Liver (tissue), 9 donors: ENCODE data around the gene GRAMD4. TPM values are rescaled to one million over a fixed set of nuclear protein-coding genes. Genes with fewer than 3 reads are reported as not detected.

Experiments
- DNase-seq: peaks from one replicate; pipeline ENCODE4 v3.0.0-alpha.2; 2017; ENCODE audit warnings: low spot score
- H3K27ac ChIP-seq, 2 donors: one replicate each; pipeline ENCODE4 v1.7.0; 2013; ENCODE audit warnings: inconsistent platforms in 2 of 2, low read length in 2 of 2, control low read depth in 1 of 2, low read depth in 1 of 2, mild to moderate bottlenecking in 1 of 2
- H3K27me3 ChIP-seq, 4 donors: one replicate each; pipeline versions ENCODE4 v1.6.1 to v1.7.0; 2013; ENCODE audit warnings: low read length in 3 of 4, inconsistent platforms in 1 of 4, mild to moderate bottlenecking in 1 of 4, moderate library complexity in 1 of 4; ENCODE audit not compliant: control insufficient read depth in 4 of 4, insufficient read depth in 4 of 4
- H3K36me3 ChIP-seq, 4 donors: one replicate each; pipeline versions ENCODE4 v1.6.1 to v1.7.0; 2013; ENCODE audit warnings: low read length in 3 of 4, mild to moderate bottlenecking in 3 of 4, low read depth in 1 of 4, moderate library complexity in 1 of 4; ENCODE audit not compliant: control insufficient read depth in 4 of 4, insufficient read depth in 3 of 4
- H3K4me1 ChIP-seq, 4 donors: one replicate each; pipeline versions ENCODE4 v1.6.1 to v1.7.0; 2013; ENCODE audit warnings: low read length in 3 of 4, mild to moderate bottlenecking in 3 of 4, moderate library complexity in 1 of 4; ENCODE audit not compliant: control insufficient read depth in 4 of 4, insufficient read depth in 4 of 4
- H3K4me3 ChIP-seq, 3 donors: one replicate each; pipeline versions ENCODE4 v1.6.1 to v1.7.0; 2013; ENCODE audit warnings: low read length in 3 of 3, control low read depth in 1 of 3, low read depth in 1 of 3, mild to moderate bottlenecking in 1 of 3
- H3K9ac ChIP-seq, 2 donors: one replicate each; pipeline ENCODE4 v1.7.0; 2013; ENCODE audit warnings: low read length in 2 of 2, mild to moderate bottlenecking in 2 of 2, moderate library complexity in 2 of 2, control low read depth in 1 of 2, low read depth in 1 of 2
- H3K9me3 ChIP-seq, 4 donors: one replicate each; pipeline versions ENCODE4 v1.6.1 to v1.7.0; 2013; ENCODE audit warnings: low read length in 3 of 4; ENCODE audit not compliant: control insufficient read depth in 4 of 4
- EGR1 ChIP-seq, 2 donors: IDR thresholded peaks; 2 replicates each; pipeline ENCODE4 v1.6.1; 2016 to 2018; ENCODE audit warnings: antibody characterized with exemption in 2 of 2, low read depth in 2 of 2
- FOXA1 ChIP-seq: IDR thresholded peaks from 2 replicates; pipeline ENCODE4 v1.6.1; 2016; ENCODE audit warnings: antibody characterized with exemption
- FOXA2 ChIP-seq: IDR thresholded peaks from 2 replicates; pipeline ENCODE4 v1.6.1; 2016; ENCODE audit warnings: antibody characterized with exemption
- GABPA ChIP-seq, 2 donors: IDR thresholded peaks in 1 of 2; conservative IDR thresholded peaks in 1 of 2; 2 replicates each; pipeline ENCODE4 v1.6.1; 2016; ENCODE audit warnings: antibody characterized with exemption in 2 of 2, mild to moderate bottlenecking in 1 of 2, moderate library complexity in 1 of 2
- HNF4A ChIP-seq, 2 donors: conservative IDR thresholded peaks; 2 replicates each; pipeline ENCODE4 v1.6.1; 2016; ENCODE audit warnings: antibody characterized with exemption in 2 of 2, mild to moderate bottlenecking in 2 of 2
- HNF4G ChIP-seq: IDR thresholded peaks from 2 replicates; pipeline ENCODE4 v1.6.1; 2016; ENCODE audit warnings: antibody characterized with exemption
- JUND ChIP-seq, 2 donors: IDR thresholded peaks; 2 replicates each; pipeline ENCODE4 v1.6.1; 2016; ENCODE audit warnings: antibody characterized with exemption in 2 of 2
- NR2F2 ChIP-seq: IDR thresholded peaks from 2 replicates; pipeline ENCODE4 v1.6.1; 2016; ENCODE audit warnings: antibody characterized with exemption
- RAD21 ChIP-seq, 2 donors: IDR thresholded peaks; 2 replicates each; pipeline ENCODE4 v1.6.1; 2016; ENCODE audit warnings: antibody characterized with exemption in 2 of 2, mild to moderate bottlenecking in 2 of 2
- RXRA ChIP-seq, 2 donors: IDR thresholded peaks; 2 replicates each; pipeline ENCODE4 v1.6.1; 2017 to 2018; ENCODE audit warnings: antibody characterized with exemption in 2 of 2, mild to moderate bottlenecking in 1 of 2
- SP1 ChIP-seq: IDR thresholded peaks from 2 replicates; pipeline ENCODE4 v1.6.1; 2018; ENCODE audit warnings: antibody characterized with exemption, mild to moderate bottlenecking
- TAF1 ChIP-seq: conservative IDR thresholded peaks from 2 replicates; pipeline ENCODE4 v1.6.1; 2016; ENCODE audit warnings: antibody characterized with exemption, mild to moderate bottlenecking
- YY1 ChIP-seq: IDR thresholded peaks from 2 replicates; pipeline ENCODE4 v1.6.1; 2016; ENCODE audit warnings: antibody characterized with exemption, mild to moderate bottlenecking
- WGBS: extraction: QIAGEN DNeasy Blood & Tissue Kit; methylation state at CpG from one replicate; pipeline ENCODE4 v1.1.7; 2013; 5-methylcytosine and 5-hydroxymethylcytosine counted together
- polyA plus RNA-seq, 2 donors: library from polyadenylated mRNA; stranded (reverse) in 1 of 2; unstranded in 1 of 2; fragments of 200-250 nt in 1 of 2; fragments of >200 nt in 1 of 2; fragmentation: Nextera tagmentation in 1 of 2; extraction: Ambion mirVana in 1 of 2; gene quantifications; one replicate each; pipeline versions ENCODE4 v1.2.1 to v1.2.3, GENCODE V29; 2013 to 2015
- total RNA-seq, 2 donors: library from RNA; depleted of rRNA; stranded (reverse); fragments of >200 nt; gene quantifications; one replicate each; pipeline ENCODE4 v1.2.3, GENCODE V29; 2014
- TF ChIP-seq, protein P1 (sequence below): IDR thresholded peaks from 2 replicates; pipeline ENCODE4 v1.6.1; 2016; ENCODE audit warnings: antibody characterized with exemption
- TF ChIP-seq, protein P2 (sequence below): fragments of 150-350 bp; IDR thresholded peaks from 2 replicates; pipeline ENCODE4 v1.5.1; 2017; ENCODE audit warnings: improper control_type of control experiment, low read depth, low read length; ENCODE audit not compliant: missing input control
- TF ChIP-seq, protein P3 (sequence below): IDR thresholded peaks from 2 replicates; pipeline ENCODE4 v1.6.1; 2016; ENCODE audit warnings: antibody characterized with exemption
- donor health status: healthy.
- donor health status: healthy.
- donor health status: healthy.
- donor health status: healthy.
- donor health status: healthy.

The GRAMD4 gene
- total and polyA plus RNA-seq, 4 donors: 2.7 to 53.5 (median 21.6) TPM

DNA sequence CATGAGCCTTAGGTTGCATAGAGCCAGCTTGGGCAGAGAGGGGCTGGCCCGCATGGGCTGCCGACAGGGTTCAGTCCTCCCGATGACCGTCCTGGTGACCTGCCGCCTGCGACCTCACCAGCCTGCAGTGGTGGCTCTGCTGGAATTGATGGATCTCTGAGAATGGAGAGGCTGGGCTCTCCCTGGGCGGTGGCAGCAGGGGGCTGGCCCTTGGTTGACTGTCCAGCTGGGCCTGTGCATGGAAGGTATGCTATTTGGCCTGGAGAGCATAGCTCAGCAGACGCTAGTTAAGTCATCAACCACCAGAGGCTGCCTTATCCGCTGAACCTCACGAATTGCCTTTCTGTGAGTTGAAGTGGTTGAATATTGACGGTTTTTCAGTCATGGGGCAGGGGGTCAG lies 19.7 kb downstream of the GRAMD4 start:
- no peak for DNase-seq
- Histone ChIP-seq H3K4me1 (peaks cover 0 to 40% (median 14%) of the 10 kb centered on the region in 4 donors), H3K9ac (no peak overlapping the region), H3K4me3 (no peak overlapping the region), H3K9me3 (no peaks in the 10 kb centered on the region), H3K36me3 (peaks cover 0 to 3% (median 0%) of the 10 kb centered on the region in 4 donors), H3K27ac (no peak overlapping the region), H3K27me3 (no peaks in the 10 kb centered on the region)
- 85% methylated on average over 11 of the region's 11 CpGs for WGBS
- TF ChIP-seq, protein P1, sequence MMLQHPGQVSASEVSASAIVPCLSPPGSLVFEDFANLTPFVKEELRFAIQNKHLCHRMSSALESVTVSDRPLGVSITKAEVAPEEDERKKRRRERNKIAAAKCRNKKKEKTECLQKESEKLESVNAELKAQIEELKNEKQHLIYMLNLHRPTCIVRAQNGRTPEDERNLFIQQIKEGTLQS: no peak
- TF ChIP-seq NR2F2: no peak
- TF ChIP-seq HNF4G: no peak
- no peak for TF ChIP-seq FOXA2
- no peak for TF ChIP-seq JUND (IDR thresholded peaks at IDR 0.05)
- no peak for TF ChIP-seq GABPA (IDR thresholded peaks at IDR 0.05 in 1 of 2, conservative IDR thresholded peaks at IDR 0.05 in 1 of 2)
- no peak for TF ChIP-seq RAD21 (IDR thresholded peaks at IDR 0.05)
- TF ChIP-seq, protein P2, sequence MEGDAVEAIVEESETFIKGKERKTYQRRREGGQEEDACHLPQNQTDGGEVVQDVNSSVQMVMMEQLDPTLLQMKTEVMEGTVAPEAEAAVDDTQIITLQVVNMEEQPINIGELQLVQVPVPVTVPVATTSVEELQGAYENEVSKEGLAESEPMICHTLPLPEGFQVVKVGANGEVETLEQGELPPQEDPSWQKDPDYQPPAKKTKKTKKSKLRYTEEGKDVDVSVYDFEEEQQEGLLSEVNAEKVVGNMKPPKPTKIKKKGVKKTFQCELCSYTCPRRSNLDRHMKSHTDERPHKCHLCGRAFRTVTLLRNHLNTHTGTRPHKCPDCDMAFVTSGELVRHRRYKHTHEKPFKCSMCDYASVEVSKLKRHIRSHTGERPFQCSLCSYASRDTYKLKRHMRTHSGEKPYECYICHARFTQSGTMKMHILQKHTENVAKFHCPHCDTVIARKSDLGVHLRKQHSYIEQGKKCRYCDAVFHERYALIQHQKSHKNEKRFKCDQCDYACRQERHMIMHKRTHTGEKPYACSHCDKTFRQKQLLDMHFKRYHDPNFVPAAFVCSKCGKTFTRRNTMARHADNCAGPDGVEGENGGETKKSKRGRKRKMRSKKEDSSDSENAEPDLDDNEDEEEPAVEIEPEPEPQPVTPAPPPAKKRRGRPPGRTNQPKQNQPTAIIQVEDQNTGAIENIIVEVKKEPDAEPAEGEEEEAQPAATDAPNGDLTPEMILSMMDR: no peak
- no peak for TF ChIP-seq FOXA1
- no peak for TF ChIP-seq TAF1
- TF ChIP-seq, protein P3, sequence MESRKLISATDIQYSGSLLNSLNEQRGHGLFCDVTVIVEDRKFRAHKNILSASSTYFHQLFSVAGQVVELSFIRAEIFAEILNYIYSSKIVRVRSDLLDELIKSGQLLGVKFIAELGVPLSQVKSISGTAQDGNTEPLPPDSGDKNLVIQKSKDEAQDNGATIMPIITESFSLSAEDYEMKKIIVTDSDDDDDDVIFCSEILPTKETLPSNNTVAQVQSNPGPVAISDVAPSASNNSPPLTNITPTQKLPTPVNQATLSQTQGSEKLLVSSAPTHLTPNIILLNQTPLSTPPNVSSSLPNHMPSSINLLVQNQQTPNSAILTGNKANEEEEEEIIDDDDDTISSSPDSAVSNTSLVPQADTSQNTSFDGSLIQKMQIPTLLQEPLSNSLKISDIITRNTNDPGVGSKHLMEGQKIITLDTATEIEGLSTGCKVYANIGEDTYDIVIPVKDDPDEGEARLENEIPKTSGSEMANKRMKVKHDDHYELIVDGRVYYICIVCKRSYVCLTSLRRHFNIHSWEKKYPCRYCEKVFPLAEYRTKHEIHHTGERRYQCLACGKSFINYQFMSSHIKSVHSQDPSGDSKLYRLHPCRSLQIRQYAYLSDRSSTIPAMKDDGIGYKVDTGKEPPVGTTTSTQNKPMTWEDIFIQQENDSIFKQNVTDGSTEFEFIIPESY: no peak
- no peak for TF ChIP-seq RXRA (IDR thresholded peaks at IDR 0.05)
- TF ChIP-seq EGR1 (IDR thresholded peaks at IDR 0.05; ENCODE audit: low read depth in 2 of 2): no peak
- TF ChIP-seq SP1: no peak
- TF ChIP-seq YY1: no peak
- TF ChIP-seq HNF4A (conservative IDR thresholded peaks at IDR 0.05): no peak

DNA sequence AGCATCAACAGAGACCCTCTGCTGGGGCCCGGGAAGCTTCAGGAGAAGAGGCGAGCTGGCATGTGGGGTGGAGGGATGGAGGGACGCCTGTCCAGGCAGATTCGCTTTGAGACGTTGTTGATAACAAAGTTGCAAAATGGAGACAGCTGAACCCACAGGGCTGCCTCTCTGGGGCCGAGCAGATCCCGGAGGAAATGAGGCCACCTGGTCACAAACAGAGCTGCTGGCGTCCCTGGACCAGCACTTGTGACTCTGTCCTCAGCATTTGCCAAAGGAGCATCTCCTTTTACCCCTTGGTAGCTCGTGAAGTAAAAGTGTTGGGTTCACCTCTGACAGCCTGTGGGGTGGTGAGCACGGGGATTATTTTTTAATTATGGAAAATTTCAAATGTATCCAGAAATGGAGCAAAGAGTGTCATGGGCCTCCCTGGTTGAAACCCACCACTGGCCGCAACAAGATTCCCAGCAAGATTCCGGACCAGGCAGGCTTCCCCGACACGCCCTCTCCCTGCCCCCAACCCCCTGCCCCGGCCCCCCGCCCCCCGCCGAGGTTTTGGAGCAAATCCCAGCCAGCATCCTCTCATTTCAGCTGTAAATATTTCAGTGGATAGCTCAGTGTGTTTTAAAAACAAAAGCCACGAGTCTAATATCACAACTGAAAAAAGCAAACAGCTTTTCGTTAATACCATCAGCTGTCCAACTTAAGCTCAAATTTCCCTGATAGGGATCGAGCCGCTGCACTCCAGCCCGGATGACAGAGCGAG lies 20.3 kb downstream of the GRAMD4 start:
- peaks cover 0 to 3% (median 0%) of the 10 kb centered on the region in 4 donors for H3K36me3 ChIP-seq
- H3K9me3 ChIP-seq: no peaks in the 10 kb centered on the region
- no peaks in the 10 kb centered on the region for H3K27me3 ChIP-seq
- DNase-seq: no peak
- no peak overlapping the region for H3K27ac ChIP-seq
- H3K4me1 ChIP-seq: peaks cover 0 to 40% (median 14%) of the 10 kb centered on the region in 4 donors
- WGBS: 84% methylated on average over 24 of the region's 24 CpGs
- TF ChIP-seq JUND (IDR thresholded peaks at IDR 0.05) (no peak), FOXA1 (no peak), HNF4G (no peak), RXRA (IDR thresholded peaks at IDR 0.05) (no peak), YY1 (no peak)
- H3K9ac ChIP-seq: no peak overlapping the region
- no peak overlapping the region for H3K4me3 ChIP-seq
